NOMO-1 treated with dmso at 0.1 percent for 144 hours (cell line): ENCODE measurements around the gene PIM1.
"Not testable (repeated sequence)": the region's sequence is repeated elsewhere in the genome, so short reads cannot be mapped to it uniquely, and the experiment has no call there.

ENCODE experiments used
- DNase-seq: peaks from one replicate; lab custom pipeline; 2025; ENCODE audit not compliant: unreplicated experiment; lab: John Stamatoyannopoulos, UW

PIM1 gene

GRCh38 chr6:37185949-37186720 is 16.2 kb downstream of the PIM1 start:
- peak; percentile 31 for DNase-seq

DNA sequence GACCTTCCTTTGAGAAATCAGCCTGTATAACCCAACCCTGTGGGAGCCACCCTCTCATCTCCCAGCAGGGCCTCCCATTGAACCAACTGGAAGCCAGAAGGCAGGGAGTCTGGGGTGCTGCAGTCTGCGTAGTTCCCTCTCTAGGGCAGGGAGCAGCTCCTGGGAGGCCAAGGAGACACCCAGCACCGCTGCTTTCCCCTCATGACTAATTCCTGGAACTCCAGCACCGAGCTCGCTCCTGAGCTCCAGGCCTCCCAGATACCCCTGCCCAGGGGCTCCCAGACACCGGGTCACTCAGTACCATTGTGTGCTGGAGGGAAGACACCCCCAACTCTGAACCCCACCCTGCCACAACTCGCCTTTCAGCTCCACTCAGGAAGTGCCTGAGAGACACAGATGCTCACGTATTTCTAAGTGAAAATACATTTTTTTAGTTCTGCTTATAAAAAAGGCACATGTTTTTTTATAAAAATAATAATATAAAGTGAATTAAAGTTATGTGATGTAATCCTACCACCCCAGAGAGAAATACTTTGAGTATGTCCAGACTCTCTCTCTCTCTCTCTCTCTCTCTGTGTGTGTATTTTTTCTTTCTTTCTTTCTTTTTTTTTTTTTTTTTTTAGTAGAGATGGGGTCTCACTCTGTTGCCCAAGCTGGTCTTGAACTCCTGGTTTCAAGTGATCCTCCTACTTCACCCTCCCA is 17.5 kb downstream of the PIM1 start:
- no peak for DNase-seq

DNA sequence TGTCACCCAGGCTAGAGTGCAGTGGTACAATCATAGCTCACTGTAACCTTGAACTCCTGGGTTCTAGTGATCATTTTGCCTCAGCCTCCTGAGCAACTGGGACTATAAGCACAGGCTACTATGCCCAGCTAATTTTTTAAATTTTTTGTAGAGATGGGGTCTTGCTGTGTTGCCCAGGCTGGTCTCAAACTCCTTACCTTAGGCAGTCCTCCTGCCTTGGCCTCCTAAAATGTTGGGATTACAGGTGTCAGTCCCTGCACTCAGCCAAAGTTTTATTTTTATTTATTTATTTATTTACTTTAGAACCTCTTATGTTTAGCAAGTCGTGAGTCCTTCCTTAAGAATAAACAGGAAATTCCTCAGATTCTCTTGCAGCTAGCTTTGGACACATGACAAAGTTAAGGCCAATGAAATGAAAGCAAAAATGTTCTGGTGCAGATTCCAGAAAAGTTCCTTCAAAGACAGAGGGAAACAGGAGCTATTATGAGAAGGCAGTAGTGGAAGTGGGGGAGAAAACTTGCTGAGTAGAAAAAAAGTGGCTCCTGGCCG is 19.1 kb downstream of the PIM1 start:
- no peak for DNase-seq

- no peak for DNase-seq
Observed at GRCh38 chr6:37190159-37190535, 20.2 kb downstream of the PIM1 start.

- DNase-seq = no peak
Observed at GRCh38 chr6:37192666-37193065, 22.7 kb downstream of the PIM1 start.

DNA sequence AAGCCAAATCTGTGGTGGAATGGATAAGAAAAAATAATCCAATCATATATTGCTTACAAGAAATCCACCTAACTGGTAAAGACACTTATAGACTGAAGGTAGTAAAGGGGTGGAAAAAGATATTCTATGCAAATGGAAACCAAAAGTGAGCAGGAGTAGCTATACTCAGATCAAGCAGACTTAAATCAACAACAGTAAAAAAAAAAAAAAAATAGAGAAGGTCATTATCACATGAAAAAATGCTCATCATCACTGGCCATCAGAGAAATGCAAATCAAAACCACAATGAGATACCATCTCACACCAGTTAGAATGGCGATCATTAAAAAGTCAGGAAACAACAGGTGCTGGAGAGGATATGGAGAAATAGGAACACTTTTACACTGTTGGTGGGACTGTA is 24.9 kb downstream of the PIM1 start:
- not testable (repeated sequence) for DNase-seq

GRCh38 chr6:37196451-37196850 is 26.5 kb downstream of the PIM1 start:
- not testable (repeated sequence) for DNase-seq

- DNase-seq = no peak
Observed at GRCh38 chr6:37200085-37200484, 30.1 kb downstream of the PIM1 start.

- no peak for DNase-seq
Observed at GRCh38 chr6:37201726-37202125, 31.8 kb downstream of the PIM1 start.

DNA sequence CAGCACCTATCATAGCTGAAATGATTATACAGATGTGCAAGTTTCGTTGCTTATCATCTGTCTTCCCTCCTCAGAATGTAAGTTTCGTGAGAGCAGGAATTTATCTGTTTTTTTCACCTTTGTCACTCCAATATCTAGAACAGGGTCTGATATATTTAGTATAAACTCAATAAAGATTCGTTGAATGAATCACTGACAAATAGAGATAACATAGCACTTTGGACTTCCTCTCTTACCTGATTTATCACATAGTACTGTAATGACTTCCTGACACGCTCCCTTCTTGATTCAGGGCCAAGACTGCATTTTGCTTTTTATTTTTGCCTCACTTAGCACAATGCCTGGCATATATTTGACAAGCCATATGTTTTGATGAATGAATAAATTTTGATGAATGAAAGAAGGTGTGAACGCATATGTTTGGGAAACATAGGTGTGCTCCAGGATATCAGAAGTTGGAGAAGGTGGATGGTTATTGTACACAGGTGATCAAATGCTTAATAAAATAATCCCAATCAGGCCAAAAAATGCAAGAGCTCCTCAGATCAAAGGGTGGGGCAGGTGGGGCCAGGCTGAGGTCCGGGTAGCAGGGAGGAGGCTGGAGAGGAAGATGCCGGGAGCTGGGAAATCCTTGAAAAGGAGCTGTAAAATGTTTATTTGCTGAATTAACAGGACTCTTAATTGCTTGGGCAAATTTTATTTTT is 33.0 kb downstream of the PIM1 start:
- peak; percentile 73 for DNase-seq

DNA sequence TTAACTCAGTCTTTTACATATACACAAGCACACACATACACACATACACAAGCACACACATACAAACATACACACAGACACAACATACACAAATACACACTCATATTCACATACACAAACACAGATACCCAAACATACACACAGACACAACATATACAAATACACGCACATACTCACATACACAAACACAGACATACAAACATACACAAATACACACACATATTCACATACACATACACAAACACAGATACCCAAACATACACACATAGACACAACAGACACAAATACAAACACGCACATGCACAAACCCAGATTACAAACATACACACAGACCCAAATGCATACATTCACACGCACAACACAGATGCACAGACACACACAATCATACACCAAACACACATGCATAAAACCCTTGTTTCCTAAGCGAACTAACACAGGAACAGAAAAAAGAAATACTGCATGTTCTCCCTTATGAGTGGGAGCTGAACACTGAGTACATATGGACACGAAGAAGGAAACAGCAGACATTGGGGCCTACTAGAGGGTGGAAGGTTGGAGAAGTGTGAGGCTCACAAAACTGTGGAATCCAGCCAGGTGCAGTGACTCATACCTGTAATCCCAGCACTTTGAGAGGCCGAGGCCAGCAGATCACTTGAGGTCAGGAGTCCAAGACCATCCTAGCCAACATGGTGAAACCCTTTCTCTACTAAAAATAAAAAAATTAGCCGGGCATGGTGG is 34.2 kb downstream of the PIM1 start:
- no peak for DNase-seq

GRCh38 chr6:37205175-37205996 is 35.4 kb downstream of the PIM1 start:
- DNase-seq = no peak

- no peak for DNase-seq
Observed at GRCh38 chr6:37205997-37206340, 36.0 kb downstream of the PIM1 start.

DNA sequence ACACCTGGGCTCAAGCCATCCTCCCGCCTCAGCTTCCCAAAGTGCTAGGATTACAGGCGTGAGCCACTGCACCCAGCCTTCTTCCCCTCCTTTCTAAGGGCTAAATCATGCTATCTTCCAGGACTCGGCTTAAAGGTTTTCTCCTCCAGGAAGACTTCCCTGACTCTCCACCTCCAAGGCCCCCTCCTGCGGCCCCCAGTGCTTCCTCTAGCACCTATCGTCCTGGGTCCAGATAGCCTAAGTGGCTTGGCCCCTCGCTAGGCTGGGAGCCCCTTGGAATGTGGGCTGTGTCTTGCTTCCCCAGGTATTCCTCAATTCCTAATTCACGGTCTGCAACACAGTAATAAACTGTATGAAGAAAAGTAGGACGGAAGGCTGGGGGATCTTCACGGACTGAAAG is 36.7 kb downstream of the PIM1 start:
- DNase-seq = no peak

DNA sequence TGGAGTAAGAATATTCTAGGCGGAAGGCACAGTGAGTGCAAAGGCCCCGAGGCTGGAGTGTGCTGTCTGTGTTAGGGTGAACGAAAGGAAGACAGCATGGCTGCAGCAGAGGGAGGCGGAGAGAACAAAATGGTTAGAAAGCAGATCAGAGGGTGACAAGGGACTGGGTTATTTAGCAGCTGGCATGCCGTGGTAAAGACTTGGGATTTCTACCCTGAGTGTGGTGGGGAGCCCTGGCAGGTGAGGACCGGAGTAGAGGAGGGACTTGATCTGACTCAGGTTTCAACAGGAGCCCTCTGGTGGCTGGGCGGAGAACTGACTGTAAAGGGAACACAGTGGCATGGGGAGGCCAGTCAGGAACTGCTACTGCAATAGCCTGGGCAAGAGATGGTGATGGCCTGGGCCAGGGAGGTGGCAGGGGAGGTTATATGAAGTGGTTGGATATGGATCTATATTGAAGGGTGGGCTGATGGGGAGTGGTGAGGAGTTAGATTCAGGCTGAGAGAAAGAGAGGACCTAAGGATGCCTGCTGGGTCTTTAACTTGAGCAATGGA is 38.0 kb downstream of the PIM1 start:
- DNase-seq = peak; percentile 75

GRCh38 chr6:37208793-37209192 is 38.8 kb downstream of the PIM1 start:
- no peak for DNase-seq

DNA sequence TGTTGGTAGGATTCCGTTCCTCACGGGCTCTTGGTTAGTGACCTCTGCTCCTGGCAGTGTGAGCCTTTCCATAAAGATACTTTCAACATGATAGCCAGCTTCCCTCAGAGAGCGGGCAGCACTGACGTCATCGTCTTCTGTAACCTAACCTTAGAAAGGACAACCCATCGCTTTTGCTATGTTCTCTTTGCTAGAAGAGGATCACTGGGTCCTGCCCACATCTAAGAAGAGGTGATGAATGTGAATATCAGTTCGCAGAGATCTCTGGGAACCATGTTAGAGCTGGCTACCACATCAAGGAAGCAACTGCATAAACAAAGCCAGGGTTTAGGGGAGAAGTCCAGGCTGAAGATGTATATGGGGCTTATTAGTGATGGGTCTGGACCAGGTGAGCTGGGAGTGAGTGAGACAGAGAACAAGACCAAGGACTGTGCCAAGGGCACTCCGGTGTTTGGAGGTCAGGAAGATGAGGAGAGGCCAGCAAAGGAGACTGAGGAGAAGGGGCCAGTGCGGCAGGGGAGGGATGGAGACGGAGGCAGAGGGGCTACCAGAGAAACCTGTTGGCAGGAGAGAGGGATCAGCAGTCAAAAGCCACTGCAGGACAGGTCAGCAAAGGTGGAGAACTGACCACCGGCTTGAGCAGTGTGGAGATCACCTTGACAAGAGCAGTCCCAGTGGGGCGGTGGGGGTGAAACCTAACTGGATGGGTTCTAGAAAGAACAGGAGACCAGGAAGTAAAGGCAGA is 39.7 kb downstream of the PIM1 start:
- DNase-seq = no peak

- DNase-seq = peak; percentile 46
Observed at GRCh38 chr6:37210313-37210968, 40.5 kb downstream of the PIM1 start.

GRCh38 chr6:37212268-37212667 is 42.3 kb downstream of the PIM1 start:
- DNase-seq = no peak
